Measurements from ENCODE around the gene SLC19A1.

- TF ChIP-seq CTCF (IDR thresholded peaks at IDR 0.05) = no peak
- TF ChIP-seq POLR2A (IDR thresholded peaks at IDR 0.05; ENCODE audit: low read depth) = no peak
These were observed 49.5 kb upstream of the SLC19A1 start for GRCh38 chr21:45591619-45592207.
